HepG2 (cell line): ENCODE results near the gene INHA. TPM values are rescaled to one million over a fixed set of nuclear protein-coding genes. Genes with fewer than 3 reads are reported as not detected.

Source experiments
- ATAC-seq: fragments of 200-7000 bp; cut with Tn5 transposase; 3 replicates; pipeline ENCODE4 v1.9.1; 2020; ENCODE audit warnings: mild to moderate bottlenecking, moderate library complexity
- BruUV-seq: library from RNA; stranded (reverse); fragments of 400-500 nt; replicated peaks from 2 replicates; lab custom pipeline; 2021; lab: Mats Ljungman, UMichigan
- CTCF ChIA-PET: fragments of 300-600 bp; formaldehyde crosslinking; extraction: SDS; loops from one replicate; lab custom pipeline; 2021; ENCODE audit warnings: low total read pairs, inconsistent platforms, low intra/inter-chr PET ratio; lab: Yijun Ruan, JAX
- POLR2A ChIA-PET: fragments of 350-600 bp; sonication (Branson Sonifier 250); formaldehyde crosslinking; loops from one replicate; lab custom pipeline; 2020; ENCODE audit warnings: antibody characterized with exemption, inconsistent platforms; lab: Yijun Ruan, JAX
- DNase-seq: peaks from one replicate; pipeline ENCODE4 v3.0.0-alpha.2; 2015; ENCODE audit warnings: low spot score
- FAIRE-seq: peaks from 3 replicates; lab custom pipeline; 2011; peaks lifted over from hg19 to GRCh38; lab: Jason Lieb, UNC
- H2AFZ ChIP-seq: one replicate; pipeline ENCODE4 v1.6.1; 2011; ENCODE audit warnings: low read length, inconsistent platforms
- H3K27ac ChIP-seq: fragments of 300-600 bp; 3 replicates; pipeline ENCODE4 v1.8.0; 2011; ENCODE audit warnings: mixed run types, mild to moderate bottlenecking, mixed read lengths, low read length, inconsistent platforms; ENCODE audit not compliant: insufficient read depth; ENCODE audit errors: extremely low read length
- H3K27me3 ChIP-seq, 2 experiments: fragments of 200-600 bp in 1 of 2; 2 replicates in 1 of 2; 3 replicates in 1 of 2; pipeline versions ENCODE4 v1.6.0 to v1.8.0; 2011; ENCODE audit warnings: low read length in 2 of 2, mild to moderate bottlenecking in 2 of 2, moderate library complexity in 2 of 2, inconsistent platforms in 1 of 2; ENCODE audit not compliant: insufficient read depth in 2 of 2, control insufficient read depth in 1 of 2
- H3K36me3 ChIP-seq, 2 experiments: fragments of 200-600 bp in 1 of 2; replicated peaks in 1 of 2; 2 replicates in 1 of 2; 3 replicates in 1 of 2; pipeline versions ENCODE4 v1.5.1 to v1.8.0; 2011; ENCODE audit warnings: low read length in 2 of 2, inconsistent platforms in 1 of 2; ENCODE audit not compliant: insufficient read depth in 2 of 2, control insufficient read depth in 1 of 2
- H3K4me1 ChIP-seq: 2 replicates; pipeline ENCODE4 v1.5.1; 2012; ENCODE audit warnings: low read length, inconsistent platforms; ENCODE audit not compliant: insufficient read depth
- H3K4me2 ChIP-seq: 2 replicates; pipeline ENCODE4 v1.6.0; 2011; ENCODE audit warnings: low read depth, low read length, inconsistent platforms
- H3K4me3 ChIP-seq, 3 experiments: fragments of 200-600 bp in 1 of 3; sonication (generic), shearing (Covaris generic) in 1 of 3; replicated peaks in 1 of 3; 2 replicates each; pipeline ENCODE4 v1.5.1; 2011 to 2016; ENCODE audit warnings: low read length in 3 of 3, inconsistent platforms in 2 of 3, low read depth in 2 of 3, mild to moderate bottlenecking in 2 of 3, control low read depth in 1 of 3, mixed read lengths in 1 of 3; ENCODE audit not compliant: insufficient read depth in 1 of 3
- H3K79me2 ChIP-seq: one replicate; pipeline ENCODE4 v1.6.1; 2011; ENCODE audit warnings: low read length, inconsistent platforms; ENCODE audit not compliant: insufficient read depth
- H3K9ac ChIP-seq: 2 replicates; pipeline ENCODE4 v1.6.0; 2011; ENCODE audit warnings: mild to moderate bottlenecking, low read depth, low read length, inconsistent platforms; ENCODE audit not compliant: insufficient read depth
- H3K9me3 ChIP-seq: 2 replicates; pipeline ENCODE4 v1.5.1; 2012; ENCODE audit warnings: mild to moderate bottlenecking, low read length
- H4K20me1 ChIP-seq: 2 replicates; pipeline ENCODE4 v1.6.0; 2011; ENCODE audit warnings: inconsistent platforms, mild to moderate bottlenecking, low read length, moderate library complexity; ENCODE audit not compliant: insufficient read depth
- ATM ChIP-seq: fragments of 450-650 bp; IDR thresholded peaks from 2 replicates; pipeline ENCODE4 v1.7.1; 2017; ENCODE audit warnings: mild to moderate bottlenecking, borderline replicate concordance
- CBFB ChIP-seq: sonication (generic); formaldehyde crosslinking; IDR thresholded peaks from 2 replicates; pipeline ENCODE4 v1.4.0; 2020; ENCODE audit warnings: missing genetic modification reagents
- ELF3 ChIP-seq: IDR thresholded peaks from 2 replicates; pipeline ENCODE4 v1.6.1; 2016; ENCODE audit warnings: missing genetic modification reagents, missing compliant biosample characterization
- GATA4 ChIP-seq: sonication (generic); IDR thresholded peaks from 2 replicates; pipeline ENCODE4 v1.6.1; 2016; ENCODE audit warnings: antibody characterized with exemption, low read depth, borderline replicate concordance
- HNRNPL ChIP-seq: fragments of 200-400 bp; formaldehyde crosslinking; IDR thresholded peaks from 2 replicates; pipeline ENCODE4 v1.6.1; 2017; ENCODE audit warnings: mild to moderate bottlenecking, low read depth, low read length
- NR0B2 ChIP-seq: sonication (generic); formaldehyde crosslinking; IDR thresholded peaks from 2 replicates; pipeline ENCODE4 v1.4.0; 2020; ENCODE audit warnings: mild to moderate bottlenecking, missing genetic modification reagents
- TEAD2 ChIP-seq: sonication (generic); formaldehyde crosslinking; IDR thresholded peaks from 2 replicates; pipeline ENCODE4 v1.9.0; 2021; ENCODE audit warnings: missing genetic modification reagents
- TFDP2 ChIP-seq: sonication (generic); formaldehyde crosslinking; IDR thresholded peaks from 2 replicates; pipeline ENCODE4 v1.4.0; 2020; ENCODE audit warnings: missing genetic modification reagents
- ZNF205 ChIP-seq: IDR thresholded peaks from 2 replicates; pipeline ENCODE4 v1.6.1; 2018; ENCODE audit warnings: missing biosample characterization, missing genetic modification reagents
- ZNF296 ChIP-seq: sonication (generic); formaldehyde crosslinking; conservative IDR thresholded peaks from 2 replicates; pipeline ENCODE4 v1.5.0; 2020; ENCODE audit warnings: mild to moderate bottlenecking, missing genetic modification reagents
- WGBS: methylation state at CpG from one replicate; pipeline ENCODE4 v1.1.6; 2017; ENCODE audit warnings: low lambda C conversion rate; 5-methylcytosine and 5-hydroxymethylcytosine counted together
- in situ Hi-C: cut with HindIII; loops from 2 replicates; pipeline ENCODE4 v1.10.0; 2017; ENCODE audit warnings: low pct_unique_long_range_greater_than_20kb; ENCODE audit not compliant: extremely low pct_ligation_motif_present
- intact Hi-C: fragments of 100-400 bp; cut with micrococcal nuclease; formaldehyde crosslinking; loops from one replicate; pipeline ENCODE4 v1.10.0; 2022; ENCODE audit not compliant: unreplicated experiment
- polyA plus RNA-seq, 8 experiments: library from polyadenylated mRNA; depleted of rRNA in 3 of 8; stranded (reverse) in 7 of 8; unstranded in 1 of 8; fragments of >200 nt; fragmentation: Illumina TruSeq in 4 of 8; extraction: Trizol in 4 of 8; gene quantifications; 2 replicates each; pipeline versions ENCODE4 v1.2.1 to v1.2.3, GENCODE V29; 2011 to 2016; ENCODE audit warnings: low read depth in 4 of 8, missing spikeins in 1 of 8, mixed read lengths in 1 of 8; ENCODE audit not compliant: insufficient read depth in 1 of 8
- total RNA-seq, 5 experiments: library from RNA; depleted of rRNA; stranded (reverse); fragments of >200 nt; fragmentation: Illumina TruSeq; extraction: Trizol; gene quantifications; 2 replicates each; pipeline ENCODE4 v1.2.3, GENCODE V29; 2016; ENCODE audit warnings: low read depth in 1 of 5

INHA gene
- total and polyA plus RNA-seq, 2 of the 13 experiments (the other 11 are each of a cell fraction or from before 2014, with no cell fraction given): 4.1 to 15.2 TPM

- H3K27ac ChIP-seq: no peak overlapping the region
- CTCF ChIA-PET: no interaction called here
- H4K20me1 ChIP-seq: no peaks in the 10 kb centered on the region
- in situ Hi-C loops: no loop called here
- FAIRE-seq (no peak), ATAC-seq (no peak), DNase-seq (no peak)
- POLR2A ChIA-PET: no interaction called here
- TF ChIP-seq ATM (no peak), TEAD2 (no peak)
- TF ChIP-seq, all 625 proteins: peak for 0
- Histone ChIP-seq H3K36me3 (peaks cover 16 to 36% of the 10 kb centered on the region in 2 experiments), H3K4me3 (no peak overlapping the region), H3K4me1 (peaks cover 17% of the 10 kb centered on the region), H2AFZ (no peak overlapping the region), H3K27me3 (no peaks in the 10 kb centered on the region), H3K4me2 (no peak overlapping the region), H3K9ac (no peak overlapping the region), H3K9me3 (no peaks in the 10 kb centered on the region), H3K79me2 (no peaks in the 10 kb centered on the region)
- no TSS peak for BruUV-seq
- intact Hi-C loops: no loop called here
- 86% methylated on average over 15 of the region's 15 CpGs for WGBS
Observed at GRCh38 chr2:219607931-219608330, 35.8 kb downstream of the INHA start.

- intact Hi-C loops (no loop called here), in situ Hi-C loops (no loop called here)
- 87% methylated on average over 14 of the region's 15 CpGs for WGBS
- H4K20me1 ChIP-seq: no peaks in the 10 kb centered on the region
- DNase-seq (no peak), FAIRE-seq (no peak)
- H3K9ac ChIP-seq: no peak overlapping the region
- H3K4me1 ChIP-seq: peaks cover 17% of the 10 kb centered on the region
- H3K27ac ChIP-seq: no peak overlapping the region
- H3K9me3 ChIP-seq: no peaks in the 10 kb centered on the region
- no peaks in the 10 kb centered on the region for H3K27me3 ChIP-seq
- POLR2A ChIA-PET: no interaction called here
- H3K36me3 ChIP-seq: peaks cover 16 to 36% of the 10 kb centered on the region in 2 experiments
- CTCF ChIA-PET: no interaction called here
- H2AFZ ChIP-seq: no peak overlapping the region
- TF ChIP-seq TFDP2 (CRISPR knock-in tag) (no peak), HNRNPL (no peak), GATA4 (no peak), CBFB (CRISPR knock-in tag) (no peak), NR0B2 (CRISPR knock-in tag) (no peak), ELF3 (CRISPR knock-in tag) (no peak), ZNF296 (no peak), ZNF205 (CRISPR knock-in tag) (no peak)
- TF ChIP-seq, all 625 proteins: peak for 0
- no peak overlapping the region for H3K4me3 ChIP-seq
- H3K4me2 ChIP-seq: no peak overlapping the region
- ATAC-seq: no peak
- H3K79me2 ChIP-seq: no peaks in the 10 kb centered on the region
- no TSS peak for BruUV-seq
Observed at GRCh38 chr2:219608399-219608964, 36.4 kb downstream of the INHA start.
